Neural progenitor cell (in vitro differentiated cells): ENCODE results near the gene TEX51.

Source experiments
- CTCF ChIP-seq: fragments of 200-600 bp; sonication (generic); IDR thresholded peaks from 2 replicates; pipeline ENCODE4 v1.5.1; 2017; ENCODE audit warnings: antibody characterized with exemption, mild to moderate bottlenecking
- EZH2 ChIP-seq: fragments of 200-600 bp; sonication (generic); IDR thresholded peaks from 2 replicates; pipeline ENCODE4 v1.6.1; 2017; ENCODE audit warnings: antibody characterized with exemption, mild to moderate bottlenecking, moderate library complexity
- EZH2phosphoT487 ChIP-seq: fragments of 200-600 bp; sonication (generic); IDR thresholded peaks from 2 replicates; pipeline ENCODE4 v1.6.1; 2017; ENCODE audit warnings: antibody characterized with exemption

GRCh38 chr2:126881591-126881990, 17.1 kb upstream of the TEX51 start:
- TF ChIP-seq CTCF (no peak), EZH2 (no peak), EZH2phosphoT487 (no peak)
